ACC112 (cell line): ENCODE data around the gene MGAT5.
A peak's percentile ranks its signal among the peaks of the same experiment; 100 is the strongest.

ENCODE experiments used
- H2AFZ ChIP-seq: fragments of 200-600 bp; sonication (generic); one replicate; pipeline ENCODE4 v1.6.0; 2017; ENCODE audit warnings: antibody characterized with exemption, low read length; ENCODE audit not compliant: unreplicated experiment
- H3K27ac ChIP-seq: fragments of 200-600 bp; sonication (generic); 2 replicates; pipeline ENCODE4 v1.5.1; 2014; ENCODE audit warnings: low read depth, mild to moderate bottlenecking, antibody characterized with exemption, low read length, moderate library complexity
- H3K27me3 ChIP-seq: fragments of 200-600 bp; sonication (generic); 2 replicates; pipeline ENCODE4 v1.6.1; 2014; ENCODE audit warnings: mild to moderate bottlenecking, antibody characterized with exemption, low read length, moderate library complexity, mixed read lengths; ENCODE audit not compliant: insufficient read depth
- H3K36me3 ChIP-seq: fragments of 200-600 bp; sonication (generic); 2 replicates; pipeline ENCODE4 v1.6.1; 2016; ENCODE audit warnings: mild to moderate bottlenecking, antibody characterized with exemption, low read length, moderate library complexity, mixed read lengths; ENCODE audit not compliant: insufficient read depth
- H3K4me1 ChIP-seq: fragments of 200-600 bp; sonication (generic); one replicate; pipeline ENCODE4 v1.6.1; 2016; ENCODE audit warnings: low read length, mixed read lengths; ENCODE audit not compliant: insufficient read depth, unreplicated experiment, control insufficient read depth
- H3K4me3 ChIP-seq: fragments of 200-600 bp; sonication (generic); 2 replicates; pipeline ENCODE4 v1.5.1; 2014; ENCODE audit warnings: mild to moderate bottlenecking, low read depth, low read length
- H3K79me2 ChIP-seq: fragments of 200-600 bp; sonication (generic); one replicate; pipeline ENCODE4 v1.6.0; 2016; ENCODE audit warnings: low read length; ENCODE audit not compliant: control insufficient read depth, unreplicated experiment, insufficient read depth

Gene MGAT5

GRCh38 chr2:134334542-134335353 is 80.9 kb downstream of the MGAT5 start:
- no peaks in the 10 kb centered on the region for H3K27me3 ChIP-seq
- no peak overlapping the region for H3K4me3 ChIP-seq
- no peaks in the 10 kb centered on the region for H3K79me2 ChIP-seq
- peaks cover 6% of the 10 kb centered on the region; the same call in 1 of the 2 replicates for H3K36me3 ChIP-seq
- no peak overlapping the region for H2AFZ ChIP-seq
- H3K4me1 ChIP-seq = no peaks in the 10 kb centered on the region
- H3K27ac ChIP-seq = no peak overlapping the region

- no peak overlapping the region for H3K27ac ChIP-seq
- no peaks in the 10 kb centered on the region for H3K79me2 ChIP-seq
- H3K27me3 ChIP-seq = no peaks in the 10 kb centered on the region
- no peaks in the 10 kb centered on the region for H3K4me1 ChIP-seq
- peaks cover 6% of the 10 kb centered on the region; the same call in 1 of the 2 replicates for H3K36me3 ChIP-seq
- no peak overlapping the region for H2AFZ ChIP-seq
- no peak overlapping the region for H3K4me3 ChIP-seq
These were observed 81.7 kb downstream of the MGAT5 start for GRCh38 chr2:134335601-134336000.

- Histone ChIP-seq H2AFZ (no peak overlapping the region), H3K79me2 (no peaks in the 10 kb centered on the region), H3K4me1 (no peaks in the 10 kb centered on the region), H3K4me3 (no peak overlapping the region), H3K36me3 (peaks cover 4% of the 10 kb centered on the region; the same call in 1 of the 2 replicates), H3K27ac (no peak overlapping the region), H3K27me3 (no peaks in the 10 kb centered on the region)
These were observed 82.5 kb downstream of the MGAT5 start for GRCh38 chr2:134336352-134336751.

GRCh38 chr2:134336921-134337320 is 83.0 kb downstream of the MGAT5 start:
- no peaks in the 10 kb centered on the region for H3K27me3 ChIP-seq
- H3K4me3 ChIP-seq = no peak overlapping the region
- no peaks in the 10 kb centered on the region for H3K79me2 ChIP-seq
- H3K27ac ChIP-seq = no peak overlapping the region
- no peaks in the 10 kb centered on the region for H3K36me3 ChIP-seq
- H3K4me1 ChIP-seq = no peaks in the 10 kb centered on the region
- H2AFZ ChIP-seq = no peak overlapping the region

- Histone ChIP-seq H3K36me3 (no peaks in the 10 kb centered on the region), H3K27me3 (no peaks in the 10 kb centered on the region), H3K4me1 (no peaks in the 10 kb centered on the region), H3K27ac (no peak overlapping the region), H3K4me3 (no peak overlapping the region), H2AFZ (no peak overlapping the region), H3K79me2 (no peaks in the 10 kb centered on the region)
These were observed 83.8 kb downstream of the MGAT5 start for GRCh38 chr2:134337631-134338030.

GRCh38 chr2:134338208-134338607 is 84.3 kb downstream of the MGAT5 start:
- no peaks in the 10 kb centered on the region for H3K4me1 ChIP-seq
- H3K36me3 ChIP-seq = no peaks in the 10 kb centered on the region
- H3K79me2 ChIP-seq = no peaks in the 10 kb centered on the region
- H3K27me3 ChIP-seq = no peaks in the 10 kb centered on the region
- H2AFZ ChIP-seq = no peak overlapping the region
- no peak overlapping the region for H3K27ac ChIP-seq
- H3K4me3 ChIP-seq = no peak overlapping the region

GRCh38 chr2:134341476-134341875 is 87.6 kb downstream of the MGAT5 start:
- no peaks in the 10 kb centered on the region for H3K79me2 ChIP-seq
- H3K27me3 ChIP-seq = no peaks in the 10 kb centered on the region
- H3K4me3 ChIP-seq = no peak overlapping the region
- H3K27ac ChIP-seq = no peak overlapping the region
- H3K4me1 ChIP-seq = no peaks in the 10 kb centered on the region
- H3K36me3 ChIP-seq = no peaks in the 10 kb centered on the region
- H2AFZ ChIP-seq = no peak overlapping the region

GRCh38 chr2:134344954-134345697 is 91.3 kb downstream of the MGAT5 start:
- peaks cover 13% of the 10 kb centered on the region for H3K4me1 ChIP-seq
- H3K27ac ChIP-seq = no peak overlapping the region
- no peaks in the 10 kb centered on the region for H3K79me2 ChIP-seq
- no peaks in the 10 kb centered on the region for H3K27me3 ChIP-seq
- no peak overlapping the region for H2AFZ ChIP-seq
- no peaks in the 10 kb centered on the region for H3K36me3 ChIP-seq
- H3K4me3 ChIP-seq = no peak overlapping the region

- Histone ChIP-seq H3K27me3 (no peaks in the 10 kb centered on the region), H3K36me3 (no peaks in the 10 kb centered on the region), H3K4me1 (peaks cover 13% of the 10 kb centered on the region), H2AFZ (no peak overlapping the region), H3K79me2 (no peaks in the 10 kb centered on the region), H3K27ac (no peak overlapping the region), H3K4me3 (no peak overlapping the region)
These were observed 92.3 kb downstream of the MGAT5 start for GRCh38 chr2:134346141-134346540.

GRCh38 chr2:134347756-134348155 is 93.9 kb downstream of the MGAT5 start:
- no peaks in the 10 kb centered on the region for H3K79me2 ChIP-seq
- H3K27ac ChIP-seq = peak overlapping the region; percentile 16
- no peak overlapping the region for H3K4me3 ChIP-seq
- H3K36me3 ChIP-seq = no peaks in the 10 kb centered on the region
- no peak overlapping the region for H2AFZ ChIP-seq
- H3K27me3 ChIP-seq = no peaks in the 10 kb centered on the region
- peaks cover 13% of the 10 kb centered on the region for H3K4me1 ChIP-seq

- Histone ChIP-seq H3K79me2 (no peaks in the 10 kb centered on the region), H3K4me3 (no peak overlapping the region), H2AFZ (no peak overlapping the region), H3K27ac (peak overlapping the region; percentile 16), H3K27me3 (no peaks in the 10 kb centered on the region), H3K36me3 (no peaks in the 10 kb centered on the region), H3K4me1 (peaks cover 13% of the 10 kb centered on the region)
These were observed 94.4 kb downstream of the MGAT5 start for GRCh38 chr2:134348239-134348638.
